K562 (cell line): ENCODE measurements around the gene MFAP3. TPM values are rescaled to one million over a fixed set of nuclear protein-coding genes. Genes with fewer than 3 reads are reported as not detected.

ENCODE experiments used
- ARNT ChIP-seq, 2 experiments: fragments of 450-650 bp; IDR thresholded peaks; 2 replicates each; pipeline ENCODE4 v1.6.1; 2016; ENCODE audit warnings: mild to moderate bottlenecking in 1 of 2
- DPF2 ChIP-seq: fragments of 450-650 bp; IDR thresholded peaks from 2 replicates; pipeline ENCODE4 v1.6.1; 2016
- MAFK ChIP-seq: IDR thresholded peaks from 2 replicates; pipeline ENCODE4 v1.6.1; 2011; ENCODE audit warnings: low read length, improper control_type of control experiment
- MTA2 ChIP-seq: fragments of 450-650 bp; IDR thresholded peaks from 2 replicates; pipeline ENCODE4 v1.6.1; 2016; ENCODE audit warnings: low read depth
- MYC ChIP-seq, 2 experiments: fragments of 250-450 bp in 1 of 2; sonication (Bioruptor Pico) in 1 of 2; IDR thresholded peaks; 2 replicates each; pipeline versions ENCODE4 v1.5.1 to v1.6.1; 2012 to 2021; ENCODE audit warnings: low read depth in 2 of 2, borderline replicate concordance in 1 of 2, improper control_type of control experiment in 1 of 2, low read length in 1 of 2, mild to moderate bottlenecking in 1 of 2, moderate library complexity in 1 of 2
- PHTF2 ChIP-seq: fragments of 250-450 bp; sonication (Bioruptor Pico); IDR thresholded peaks from 2 replicates; pipeline ENCODE4 v1.5.0; 2021; ENCODE audit warnings: mild to moderate bottlenecking
- RBM39 ChIP-seq: fragments of 200-400 bp; formaldehyde crosslinking; optimal IDR thresholded peaks from 2 replicates; pipeline ENCODE3; 2018; ENCODE audit warnings: low read depth, low read length
- RFX5 ChIP-seq: IDR thresholded peaks from 2 replicates; pipeline ENCODE4 v1.6.1; 2011; ENCODE audit warnings: low read depth, mild to moderate bottlenecking, improper control_type of control experiment, low read length
- TAF7 ChIP-seq: fragments of 450-650 bp; IDR thresholded peaks from 2 replicates; pipeline ENCODE4 v1.6.1; 2016; ENCODE audit warnings: missing genetic modification characterization, missing compliant biosample characterization
- ZBTB49 ChIP-seq: sonication (generic); formaldehyde crosslinking; IDR thresholded peaks from 2 replicates; pipeline ENCODE4 v1.8.0; 2022; ENCODE audit warnings: missing genetic modification reagents, mild to moderate bottlenecking, borderline replicate concordance
- ZFP91 ChIP-seq: sonication (generic); formaldehyde crosslinking; IDR thresholded peaks from 2 replicates; pipeline ENCODE4 v1.8.0; 2022; ENCODE audit warnings: mild to moderate bottlenecking, missing genetic modification reagents
- ZNF407 ChIP-seq: fragments of 450-650 bp; IDR thresholded peaks from 2 replicates; pipeline ENCODE4 v1.6.1; 2016; ENCODE audit warnings: low read depth
- polyA plus RNA-seq, 8 experiments: library from polyadenylated mRNA; depleted of rRNA in 4 of 8; stranded (reverse) in 5 of 8; unstranded in 3 of 8; fragments of >200 nt; fragmentation: Nextera tagmentation in 2 of 8; fragmentation: Illumina TruSeq in 1 of 8; extraction: Ambion mirVana in 2 of 8; extraction: Trizol in 1 of 8; gene quantifications; 2 replicates each; pipeline versions ENCODE4 v1.2.1 to v1.2.3, GENCODE V29; 2011 to 2014; ENCODE audit warnings: inconsistent platforms in 1 of 8, missing spikeins in 1 of 8
- total RNA-seq, 7 experiments: library from RNA; depleted of rRNA in 6 of 7; stranded (reverse); fragments of >200 nt in 6 of 7; fragmentation: Illumina TruSeq in 2 of 7; extraction: Trizol in 2 of 7; gene quantifications; 2 replicates each; pipeline versions ENCODE4 v1.2.1 to v1.2.3, GENCODE V29; 2011 to 2021; ENCODE audit warnings: low replicate concordance in 1 of 7
- TF ChIP-seq, protein P1 (sequence below): fragments of 450-650 bp; IDR thresholded peaks from 2 replicates; pipeline ENCODE4 v1.6.1; 2017; ENCODE audit warnings: antibody characterized with exemption

The MFAP3 gene
- total and polyA plus RNA-seq, 9 of the 15 experiments (the other 6 are each of a cell fraction or from before 2014, with no cell fraction given) = 9.5 to 39.1 (median 20.7) TPM

GRCh38 chr5:154038707-154039457 lies at the start of gene MFAP3, which contains the start of gene FAM114A2 (continued):
- peak; percentile 53; the same call in 1 of the 2 replicates for TF ChIP-seq ZBTB49 (CRISPR knock-in tag)
- TF ChIP-seq RBM39 = no peak
- TF ChIP-seq, protein P1, sequence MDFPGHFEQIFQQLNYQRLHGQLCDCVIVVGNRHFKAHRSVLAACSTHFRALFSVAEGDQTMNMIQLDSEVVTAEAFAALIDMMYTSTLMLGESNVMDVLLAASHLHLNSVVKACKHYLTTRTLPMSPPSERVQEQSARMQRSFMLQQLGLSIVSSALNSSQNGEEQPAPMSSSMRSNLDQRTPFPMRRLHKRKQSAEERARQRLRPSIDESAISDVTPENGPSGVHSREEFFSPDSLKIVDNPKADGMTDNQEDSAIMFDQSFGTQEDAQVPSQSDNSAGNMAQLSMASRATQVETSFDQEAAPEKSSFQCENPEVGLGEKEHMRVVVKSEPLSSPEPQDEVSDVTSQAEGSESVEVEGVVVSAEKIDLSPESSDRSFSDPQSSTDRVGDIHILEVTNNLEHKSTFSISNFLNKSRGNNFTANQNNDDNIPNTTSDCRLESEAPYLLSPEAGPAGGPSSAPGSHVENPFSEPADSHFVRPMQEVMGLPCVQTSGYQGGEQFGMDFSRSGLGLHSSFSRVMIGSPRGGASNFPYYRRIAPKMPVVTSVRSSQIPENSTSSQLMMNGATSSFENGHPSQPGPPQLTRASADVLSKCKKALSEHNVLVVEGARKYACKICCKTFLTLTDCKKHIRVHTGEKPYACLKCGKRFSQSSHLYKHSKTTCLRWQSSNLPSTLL = no peak
- TF ChIP-seq PHTF2 (CRISPR knock-in tag) = no peak
- TF ChIP-seq ZNF407 = no peak
- TF ChIP-seq TAF7 = peak; percentile 66
- no peak for TF ChIP-seq ZFP91 (CRISPR knock-in tag)
- no peak for TF ChIP-seq MAFK
- TF ChIP-seq MTA2 = peak; percentile 74
- TF ChIP-seq MYC (IDR thresholded peaks at IDR 0.05; ENCODE audit: low read depth, low read length) = peak; percentile 80
- peak; percentile 69; the same call in 1 of the 2 replicates for TF ChIP-seq MYC (CRISPR knock-in tag; IDR thresholded peaks at IDR 0.05; ENCODE audit: borderline replicate concordance, low read depth)
- no peak for TF ChIP-seq RFX5
- TF ChIP-seq ARNT (IDR thresholded peaks at IDR 0.05) = no peak
- no peak for TF ChIP-seq DPF2
